ENCODE measurements around the gene PKD1L1.

The PKD1L1 gene

DNA sequence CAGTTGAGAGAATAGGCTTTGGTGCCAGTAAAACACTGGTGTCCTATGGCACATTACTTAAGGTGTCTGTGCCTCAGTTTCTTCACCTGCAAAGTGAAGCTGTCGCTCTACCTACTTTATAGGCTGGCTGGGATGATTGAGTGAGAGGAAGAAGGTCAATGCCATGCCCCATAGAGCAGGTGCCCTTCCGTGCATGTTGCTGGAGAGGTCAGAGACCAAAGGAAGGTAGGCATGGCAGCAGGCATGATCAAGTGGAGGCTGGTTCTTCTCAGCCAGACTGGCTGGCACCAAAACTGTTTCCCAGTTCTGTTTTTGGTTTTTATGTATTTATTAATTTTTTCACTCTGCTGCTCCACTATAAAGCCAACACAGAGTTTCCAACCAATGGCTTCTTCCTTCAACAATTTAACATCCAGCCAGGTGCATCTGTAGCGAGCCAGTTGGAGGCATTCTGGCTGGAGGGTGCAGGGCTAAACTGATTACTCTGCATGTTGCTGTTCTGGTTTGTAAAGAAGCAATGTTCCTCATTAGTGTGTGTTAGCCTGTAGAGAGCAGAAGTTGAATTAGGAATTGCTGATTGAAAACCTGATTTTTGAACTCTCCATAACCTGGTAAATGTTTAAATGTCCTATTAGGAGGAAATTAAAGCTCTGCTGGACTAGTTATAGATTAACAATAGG, 222.1 kb downstream of the PKD1L1 start:
- DNase-seq, result no peak

DNA sequence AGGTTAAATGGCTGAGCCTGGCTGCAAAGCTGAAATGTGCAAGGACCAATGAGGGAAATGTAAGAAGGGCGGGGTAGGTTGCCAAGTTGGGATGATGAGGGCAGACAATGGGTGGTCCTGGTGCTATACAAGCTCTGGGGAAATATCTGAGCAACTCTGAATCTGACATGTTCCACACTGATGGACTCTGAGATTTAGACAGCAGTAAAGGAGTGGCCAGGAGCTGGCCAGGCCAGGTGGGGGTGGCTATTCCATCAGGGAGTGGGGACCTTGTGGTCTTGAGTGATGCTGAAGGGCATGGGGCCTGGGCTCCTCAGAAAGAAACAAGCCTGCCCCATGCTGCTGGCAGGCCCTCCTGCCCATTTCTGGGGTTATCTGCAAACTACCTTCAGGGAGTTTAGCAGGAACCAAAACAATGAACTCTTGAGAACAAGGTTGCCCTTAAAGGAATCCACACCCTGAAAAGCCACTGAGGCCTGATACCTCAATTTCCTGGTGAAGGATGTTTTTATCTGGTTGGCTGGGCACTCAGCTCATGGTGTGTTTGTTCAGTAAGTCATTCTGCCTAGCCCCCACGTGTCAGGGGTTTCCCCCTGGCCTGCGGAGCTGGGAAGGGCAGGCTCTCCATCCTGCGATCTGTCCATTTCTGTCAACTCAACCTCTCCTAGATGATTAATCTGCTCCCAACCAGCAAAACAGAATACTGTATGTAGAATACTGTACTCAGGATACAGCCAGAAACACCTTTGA, 223.1 kb downstream of the PKD1L1 start:
- DNase-seq, result no peak
